ENCODE results near the gene TRMO. TPM values are rescaled to one million over a fixed set of nuclear protein-coding genes. Genes with fewer than 3 reads are reported as not detected.
"Not testable (repeated sequence)": the region's sequence is repeated elsewhere in the genome, so short reads cannot be mapped to it uniquely, and the experiment has no call there.

The TRMO gene, protein sequence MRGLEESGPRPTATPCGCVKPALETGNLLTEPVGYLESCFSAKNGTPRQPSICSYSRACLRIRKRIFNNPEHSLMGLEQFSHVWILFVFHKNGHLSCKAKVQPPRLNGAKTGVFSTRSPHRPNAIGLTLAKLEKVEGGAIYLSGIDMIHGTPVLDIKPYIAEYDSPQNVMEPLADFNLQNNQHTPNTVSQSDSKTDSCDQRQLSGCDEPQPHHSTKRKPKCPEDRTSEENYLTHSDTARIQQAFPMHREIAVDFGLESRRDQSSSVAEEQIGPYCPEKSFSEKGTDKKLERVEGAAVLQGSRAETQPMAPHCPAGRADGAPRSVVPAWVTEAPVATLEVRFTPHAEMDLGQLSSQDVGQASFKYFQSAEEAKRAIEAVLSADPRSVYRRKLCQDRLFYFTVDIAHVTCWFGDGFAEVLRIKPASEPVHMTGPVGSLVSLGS
- 9.2 TPM for polyA plus RNA-seq (ENCODE audit: insufficient read length)

GRCh38 chr9:97921959-97922724 is at the start of gene TRMO:
Gene TRMO, minus strand, starts transcription at chr9:97922500. Its CDS starts 7 bp downstream, at chr9:97922493.
- DNase-seq (ENCODE audit: low read depth), result peak; percentile 98

DNA sequence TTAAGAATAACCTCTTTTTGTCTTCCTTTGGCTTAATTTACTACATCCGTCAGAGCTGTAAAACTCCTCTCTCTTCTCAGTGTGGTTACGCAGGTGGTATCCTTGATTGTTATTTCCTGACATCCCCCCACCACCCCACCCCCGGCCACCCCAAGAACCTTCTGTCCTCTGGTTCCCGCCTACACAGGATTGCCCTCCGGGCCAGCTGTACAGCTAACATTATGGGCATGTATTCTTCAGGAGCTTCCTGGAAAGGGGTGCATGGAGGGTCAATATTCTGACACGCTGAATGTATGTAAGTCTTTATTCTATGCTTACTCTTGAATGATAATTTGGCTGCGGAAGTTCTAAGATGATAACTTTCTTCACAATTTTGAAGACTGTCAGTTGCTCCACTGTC is 47.9 kb upstream of the TRMO start:
- DNase-seq (ENCODE audit: low read depth), result no peak

DNA sequence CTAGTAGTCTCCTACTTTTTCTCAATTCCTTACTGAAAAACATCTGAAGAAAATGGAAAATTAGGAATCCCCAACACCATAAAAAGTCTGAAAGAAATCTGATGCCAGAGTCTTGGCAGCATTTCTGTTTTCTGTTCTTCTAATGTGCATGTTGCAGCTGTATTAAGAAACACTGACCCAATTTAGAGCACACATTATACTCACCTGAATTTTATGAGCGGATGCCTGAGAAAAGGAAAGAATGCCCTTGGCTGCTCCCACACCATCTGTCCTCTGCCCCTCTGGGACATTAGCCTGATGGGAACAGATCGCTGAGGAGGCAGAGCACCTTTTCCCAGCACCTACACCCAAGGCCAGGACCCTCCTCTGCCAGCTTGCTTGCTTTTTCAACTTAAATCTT is 46.7 kb upstream of the TRMO start:
- DNase-seq (ENCODE audit: low read depth), result no peak

GRCh38 chr9:97966493-97966892 is 44.2 kb upstream of the TRMO start:
- DNase-seq (ENCODE audit: low read depth), result no peak

- no peak for DNase-seq (ENCODE audit: low read depth)
These were observed 42.6 kb upstream of the TRMO start for GRCh38 chr9:97964901-97965300.

- no peak for DNase-seq (ENCODE audit: low read depth)
These were observed 40.9 kb upstream of the TRMO start for GRCh38 chr9:97963232-97963631.

DNA sequence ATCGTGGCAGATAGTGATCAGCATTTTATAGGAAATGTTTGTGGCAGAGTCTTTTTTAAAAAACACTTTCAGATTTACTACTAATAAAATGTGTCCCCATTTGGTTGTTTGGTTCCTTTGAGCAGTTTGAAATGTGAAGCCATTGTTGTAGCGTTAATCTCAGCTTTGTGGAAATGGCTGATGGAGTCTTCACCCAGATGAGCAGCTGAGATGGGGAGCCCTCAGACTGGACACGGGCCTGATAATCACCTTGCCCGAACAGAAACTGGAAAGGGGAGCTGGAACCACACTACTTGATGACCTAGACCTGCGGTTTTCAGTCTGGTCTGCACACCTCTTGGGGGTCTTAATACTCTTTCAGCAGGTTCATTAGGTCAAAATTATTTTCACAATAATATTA is 40.3 kb upstream of the TRMO start:
- DNase-seq (ENCODE audit: low read depth), result no peak

- DNase-seq (ENCODE audit: low read depth), result no peak
These were observed 39.8 kb upstream of the TRMO start for GRCh38 chr9:97962136-97962535.

- no peak for DNase-seq (ENCODE audit: low read depth)
These were observed 39.1 kb upstream of the TRMO start for GRCh38 chr9:97961361-97961760.

GRCh38 chr9:97960678-97961328 is 38.5 kb upstream of the TRMO start:
- DNase-seq (ENCODE audit: low read depth), result not testable (repeated sequence)

GRCh38 chr9:97959585-97959984 is 37.3 kb upstream of the TRMO start:
- no peak for DNase-seq (ENCODE audit: low read depth)

GRCh38 chr9:97958812-97959511 is 36.7 kb upstream of the TRMO start:
- DNase-seq (ENCODE audit: low read depth), result no peak

DNA sequence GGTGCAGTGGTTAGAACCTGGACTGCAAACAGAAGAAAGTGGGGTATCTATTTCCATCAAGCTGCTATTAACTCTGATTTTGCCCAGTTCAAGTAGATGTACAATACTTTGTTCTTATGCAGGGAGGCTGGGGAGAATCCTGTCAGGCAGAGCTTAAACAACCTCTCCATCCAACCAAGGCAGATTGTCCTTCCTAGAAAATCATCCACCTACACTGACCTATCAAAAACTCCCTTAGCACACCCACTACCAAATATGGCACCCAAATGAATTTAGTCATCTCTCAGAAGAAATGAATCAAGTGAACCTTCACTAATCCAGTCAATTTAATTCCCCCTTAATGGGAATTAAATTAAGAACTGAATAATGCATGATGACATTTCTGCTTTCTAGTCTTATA is 34.0 kb upstream of the TRMO start:
- no peak for DNase-seq (ENCODE audit: low read depth)

DNA sequence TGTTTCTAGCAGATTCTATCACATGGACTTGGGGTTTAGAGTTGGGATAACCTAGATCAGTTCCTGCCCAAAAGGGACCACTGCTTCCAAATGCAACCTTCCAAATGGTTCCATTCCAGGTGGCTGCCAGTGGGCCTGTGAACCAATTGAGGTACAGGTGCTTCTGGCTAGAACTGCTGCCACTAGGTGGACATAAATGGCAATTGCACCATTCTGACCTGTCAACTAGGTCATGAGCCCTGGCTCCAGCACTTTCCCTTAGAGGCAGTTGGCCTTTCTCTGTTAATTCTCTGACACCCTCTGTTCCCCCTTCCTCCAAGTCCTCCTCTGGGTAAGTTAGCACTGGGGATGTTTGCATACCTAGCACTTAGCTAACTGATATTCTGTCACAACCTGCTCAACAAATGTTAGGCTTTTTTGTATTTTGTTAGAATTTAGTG is 32.3 kb upstream of the TRMO start:
- DNase-seq (ENCODE audit: low read depth), result no peak

GRCh38 chr9:97950873-97951272 is 28.6 kb upstream of the TRMO start:
- DNase-seq (ENCODE audit: low read depth), result not testable (repeated sequence)

- not testable (repeated sequence) for DNase-seq (ENCODE audit: low read depth)
These were observed 24.8 kb upstream of the TRMO start for GRCh38 chr9:97947094-97947493.

DNA sequence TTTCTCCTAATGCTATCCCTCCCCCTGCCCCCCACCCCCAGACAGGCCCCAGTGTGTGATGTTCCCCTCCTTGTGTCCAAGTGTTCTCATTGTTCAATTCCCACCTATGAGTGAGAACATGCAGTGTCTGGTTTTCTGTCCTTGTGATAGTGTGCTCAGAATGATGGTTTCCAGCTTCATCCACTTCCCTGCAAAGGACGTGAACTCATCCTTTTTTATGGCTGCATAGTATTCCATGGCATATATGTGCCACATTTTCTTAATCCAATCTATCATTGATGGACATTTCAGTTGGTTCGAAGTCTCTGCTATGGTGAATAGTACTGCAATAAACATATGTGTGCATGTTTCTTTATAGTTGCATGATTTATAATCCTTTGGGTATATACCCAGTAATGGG is 23.2 kb upstream of the TRMO start:
- DNase-seq (ENCODE audit: low read depth), result not testable (repeated sequence)

GRCh38 chr9:97944612-97945011 is 22.3 kb upstream of the TRMO start:
- DNase-seq (ENCODE audit: low read depth), result no peak

DNA sequence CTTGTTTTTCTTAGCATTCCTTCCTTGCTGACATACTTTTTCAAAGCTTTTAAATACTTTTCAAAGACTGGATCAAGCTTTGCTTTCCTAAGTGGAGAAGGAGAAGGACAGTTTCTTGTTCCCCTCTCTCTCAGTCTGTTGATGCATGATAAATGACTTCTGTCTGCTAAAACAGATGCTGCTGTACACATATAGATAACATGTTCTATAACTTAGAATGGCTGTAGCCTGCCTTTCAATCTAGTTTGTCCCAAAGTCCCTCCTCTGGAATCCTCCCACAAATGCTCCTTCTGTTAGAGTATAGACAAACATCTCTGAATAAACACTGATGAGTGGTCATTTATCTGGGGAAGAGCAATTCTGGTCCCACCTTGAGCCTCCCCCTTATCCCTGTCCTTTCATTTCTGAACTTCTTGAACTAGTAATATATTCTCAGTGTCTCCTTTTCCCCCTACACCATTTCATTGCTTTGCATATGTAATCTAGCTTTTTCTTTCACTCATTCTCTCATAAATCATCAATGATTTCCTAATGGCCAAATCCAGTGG is 21.1 kb upstream of the TRMO start:
- DNase-seq (ENCODE audit: low read depth), result no peak

DNA sequence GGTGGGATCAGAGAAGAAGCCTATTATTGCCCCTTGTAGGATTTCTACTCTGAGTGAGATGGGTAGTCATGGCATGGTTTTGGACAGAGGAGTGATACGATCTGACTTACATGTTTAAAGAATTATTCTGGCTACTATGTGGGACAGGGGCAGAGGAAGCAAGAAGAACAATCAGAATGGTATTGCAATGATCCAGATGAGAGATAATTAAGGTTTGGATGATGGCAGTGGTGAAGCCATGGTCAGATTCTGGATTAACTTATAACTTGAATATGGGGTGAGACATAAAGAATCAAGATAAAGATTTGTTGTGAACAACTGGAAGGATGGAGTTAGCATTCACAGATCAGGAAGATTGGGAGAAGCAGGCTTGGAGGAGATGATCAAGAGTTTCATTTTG is 19.0 kb upstream of the TRMO start:
- no peak for DNase-seq (ENCODE audit: low read depth)

DNA sequence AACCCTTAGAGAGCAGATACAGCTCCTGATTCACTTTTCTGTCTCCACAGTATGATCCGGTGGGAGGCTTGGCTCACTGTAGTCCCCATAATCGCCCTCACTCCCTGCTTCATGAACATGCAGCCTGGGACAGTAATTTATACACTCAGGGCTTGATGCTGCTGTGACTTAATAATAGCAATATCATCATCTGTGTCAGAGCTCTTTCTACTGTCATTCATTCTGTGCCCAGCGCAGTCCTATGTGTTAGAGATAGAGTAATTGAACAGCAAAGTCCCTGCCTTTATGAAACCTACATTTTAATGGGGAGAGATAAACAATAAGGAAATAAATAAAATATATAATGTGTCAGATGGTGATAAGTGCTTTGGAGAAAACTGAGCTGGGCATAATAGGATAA is 18.4 kb upstream of the TRMO start:
- DNase-seq (ENCODE audit: low read depth), result no peak
